Epithelial cell of esophagus (primary cell): ENCODE measurements around the gene PSAPL1.

Experiments
- DNase-seq: peaks from one replicate; pipeline ENCODE4 v3.0.0; 2010; ENCODE audit warnings: low read depth
- H3K4me3 ChIP-seq: 2 replicates; pipeline ENCODE4 v1.5.1; 2011; ENCODE audit warnings: mild to moderate bottlenecking, low read length, control low read depth
- TF ChIP-seq, protein P1 (sequence below): IDR thresholded peaks from 2 replicates; pipeline ENCODE4 v1.5.1; 2011; ENCODE audit warnings: low read depth, mild to moderate bottlenecking, low read length, control low read depth, inconsistent platforms; ENCODE audit not compliant: insufficient read depth; ENCODE audit errors: missing control alignments

Gene PSAPL1

DNA sequence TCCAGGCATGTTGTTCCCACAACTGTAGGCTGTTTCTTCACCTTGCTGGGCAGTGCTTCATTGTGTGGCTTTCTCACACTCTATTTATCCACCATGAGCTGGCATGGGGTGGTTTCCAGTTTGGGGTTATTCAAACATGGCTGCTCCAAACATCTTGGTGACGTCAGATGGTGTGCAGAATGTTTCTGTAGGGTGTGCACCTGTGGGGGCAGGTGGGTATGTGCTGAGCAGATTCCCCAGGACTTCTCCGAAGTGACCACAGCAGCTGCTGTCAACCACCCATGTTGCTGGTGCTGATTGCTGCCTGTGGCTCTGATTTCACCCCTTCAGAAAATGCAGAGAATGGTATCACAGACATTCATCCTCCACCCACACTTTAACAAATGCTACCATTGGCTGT, 5.0 kb upstream of the PSAPL1 start:
- no peak for DNase-seq
- H3K4me3 ChIP-seq, result no peak overlapping the region
- TF ChIP-seq, protein P1, sequence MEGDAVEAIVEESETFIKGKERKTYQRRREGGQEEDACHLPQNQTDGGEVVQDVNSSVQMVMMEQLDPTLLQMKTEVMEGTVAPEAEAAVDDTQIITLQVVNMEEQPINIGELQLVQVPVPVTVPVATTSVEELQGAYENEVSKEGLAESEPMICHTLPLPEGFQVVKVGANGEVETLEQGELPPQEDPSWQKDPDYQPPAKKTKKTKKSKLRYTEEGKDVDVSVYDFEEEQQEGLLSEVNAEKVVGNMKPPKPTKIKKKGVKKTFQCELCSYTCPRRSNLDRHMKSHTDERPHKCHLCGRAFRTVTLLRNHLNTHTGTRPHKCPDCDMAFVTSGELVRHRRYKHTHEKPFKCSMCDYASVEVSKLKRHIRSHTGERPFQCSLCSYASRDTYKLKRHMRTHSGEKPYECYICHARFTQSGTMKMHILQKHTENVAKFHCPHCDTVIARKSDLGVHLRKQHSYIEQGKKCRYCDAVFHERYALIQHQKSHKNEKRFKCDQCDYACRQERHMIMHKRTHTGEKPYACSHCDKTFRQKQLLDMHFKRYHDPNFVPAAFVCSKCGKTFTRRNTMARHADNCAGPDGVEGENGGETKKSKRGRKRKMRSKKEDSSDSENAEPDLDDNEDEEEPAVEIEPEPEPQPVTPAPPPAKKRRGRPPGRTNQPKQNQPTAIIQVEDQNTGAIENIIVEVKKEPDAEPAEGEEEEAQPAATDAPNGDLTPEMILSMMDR, result no peak

- TF ChIP-seq, protein P1, result no peak
- no peak for DNase-seq
- no peak overlapping the region for H3K4me3 ChIP-seq
Measured at GRCh38 chr4:7436256-7436655, 1.5 kb upstream of the PSAPL1 start.

DNA sequence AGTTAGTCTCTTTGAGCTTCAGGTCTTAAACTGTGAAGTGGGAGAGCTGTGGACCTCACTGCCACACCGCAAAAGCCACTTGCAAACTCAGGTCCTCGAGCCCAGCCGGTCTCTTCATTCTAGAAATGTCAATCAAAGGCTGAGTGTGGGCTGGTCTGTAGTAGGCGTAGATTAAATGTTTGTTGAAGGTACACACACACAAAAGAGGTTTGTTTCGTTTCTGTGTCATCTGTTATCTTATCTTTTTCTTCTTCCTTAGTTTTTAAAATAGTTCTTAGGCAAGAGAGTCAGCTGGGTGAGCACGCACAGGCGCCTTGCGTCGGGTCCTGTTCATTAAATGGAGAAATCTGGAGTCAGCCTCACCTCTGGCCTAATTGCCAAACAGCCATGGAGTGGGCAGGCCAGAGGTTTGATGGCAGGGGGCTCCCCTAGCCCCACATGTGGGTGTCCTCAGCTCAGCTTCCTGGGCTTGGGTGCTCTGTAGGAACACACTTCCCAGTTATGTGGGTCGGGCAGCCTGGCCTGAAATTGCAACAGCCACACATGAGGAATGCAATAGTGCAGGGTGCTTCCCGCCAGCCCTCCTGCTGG, 836 bp upstream of the PSAPL1 start:
- TF ChIP-seq, protein P1, result no peak
- no peak overlapping the region for H3K4me3 ChIP-seq
- DNase-seq, result no peak

GRCh38 chr4:7434141-7434765, 477 bp downstream of the PSAPL1 start:
- no peak overlapping the region for H3K4me3 ChIP-seq
- DNase-seq, result no peak
- TF ChIP-seq, protein P1, result no peak

DNA sequence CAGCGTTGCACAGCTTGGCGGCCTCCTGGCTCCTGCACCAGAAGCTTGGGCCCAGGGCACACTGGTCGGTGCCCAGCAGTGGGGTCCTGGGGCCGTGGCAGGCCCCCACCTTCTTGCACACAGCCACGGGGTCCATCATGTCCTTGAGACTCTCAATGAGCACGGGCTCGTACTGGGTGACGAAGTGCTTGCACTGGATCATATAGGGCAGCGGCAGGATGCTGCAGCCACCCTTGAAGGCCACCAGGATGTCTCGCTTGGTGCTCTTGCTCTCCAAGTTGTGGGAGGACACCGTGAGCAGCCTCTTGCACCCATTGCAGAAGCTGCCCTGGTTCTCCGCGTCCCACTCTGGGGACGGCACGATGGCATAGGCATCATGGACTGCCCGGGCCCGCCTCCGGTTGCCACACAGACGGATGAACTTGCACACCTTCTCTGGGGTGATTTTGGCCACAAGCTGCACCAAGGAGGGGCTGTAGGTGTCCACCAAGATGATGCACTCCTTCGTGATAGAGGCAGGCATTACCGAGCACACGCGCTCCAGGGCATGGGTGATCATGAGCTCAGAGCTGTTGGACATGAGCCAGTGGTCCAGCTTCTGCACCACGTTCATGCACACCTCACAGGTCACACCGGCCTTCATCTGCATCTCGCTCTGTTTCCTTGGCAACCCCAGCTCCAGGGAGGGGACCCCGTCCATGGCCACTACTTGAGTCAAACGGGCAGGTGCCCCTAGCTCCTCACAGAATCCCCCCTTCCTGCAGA, 1.2 kb downstream of the PSAPL1 start:
- no peak overlapping the region for H3K4me3 ChIP-seq
- no peak for DNase-seq
- TF ChIP-seq, protein P1, result no peak

- H3K4me3 ChIP-seq, result no peak overlapping the region
- DNase-seq, result no peak
- TF ChIP-seq, protein P1, result no peak
Measured at GRCh38 chr4:7432531-7433375, 2.0 kb downstream of the PSAPL1 start.
